ENCODE results near the gene NBEAL2.
A peak's percentile ranks its signal among the peaks of the same experiment; 100 is the strongest.
"Not testable (repeated sequence)": the region's sequence is repeated elsewhere in the genome, so short reads cannot be mapped to it uniquely, and the experiment has no call there.

The NBEAL2 gene

DNA sequence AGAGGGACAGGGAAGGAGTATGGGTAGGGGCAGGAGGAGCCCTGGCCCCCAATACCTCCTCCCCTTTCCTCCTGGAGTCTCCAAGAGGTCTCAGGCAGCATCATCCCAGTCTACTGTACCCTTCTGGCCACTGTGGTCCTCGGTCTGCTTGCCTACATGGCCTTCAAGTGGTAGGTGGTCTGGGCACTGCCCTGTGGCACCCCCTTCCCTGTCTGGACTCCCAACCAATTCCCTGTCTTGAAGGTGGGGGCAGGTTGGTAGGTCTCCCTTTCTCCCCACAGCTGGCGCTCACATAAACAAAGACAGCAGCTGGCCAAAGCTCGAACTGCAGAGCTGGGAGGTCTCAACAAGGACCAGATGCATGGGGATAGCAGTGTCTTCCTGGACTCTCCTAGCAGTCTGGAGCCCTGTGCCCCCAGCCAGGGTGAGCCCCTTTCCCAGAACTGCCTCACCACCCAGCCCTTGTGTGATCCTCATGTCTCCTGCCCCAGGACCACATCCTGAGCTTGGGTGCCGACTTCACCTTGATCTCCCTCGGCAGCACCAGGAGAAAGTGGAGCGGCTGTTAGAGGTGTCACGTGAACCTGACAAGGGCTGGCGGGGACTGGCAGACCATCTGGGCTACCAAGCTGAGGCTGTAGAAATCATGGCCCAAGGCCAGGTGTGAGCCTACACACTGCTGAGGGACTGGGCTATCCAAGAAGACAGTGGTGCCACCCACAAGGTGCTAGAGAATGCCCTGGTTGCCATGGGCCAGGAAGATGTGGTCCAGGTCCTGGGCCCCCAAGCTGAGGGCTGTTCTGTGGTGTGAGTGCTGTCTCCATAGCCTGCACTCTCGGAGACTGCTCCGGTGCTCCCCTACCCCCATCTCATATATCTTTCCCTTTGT is 33.1 kb downstream of the NBEAL2 start:
- no peak for DNase-seq (ENCODE audit: low spot score)

DNA sequence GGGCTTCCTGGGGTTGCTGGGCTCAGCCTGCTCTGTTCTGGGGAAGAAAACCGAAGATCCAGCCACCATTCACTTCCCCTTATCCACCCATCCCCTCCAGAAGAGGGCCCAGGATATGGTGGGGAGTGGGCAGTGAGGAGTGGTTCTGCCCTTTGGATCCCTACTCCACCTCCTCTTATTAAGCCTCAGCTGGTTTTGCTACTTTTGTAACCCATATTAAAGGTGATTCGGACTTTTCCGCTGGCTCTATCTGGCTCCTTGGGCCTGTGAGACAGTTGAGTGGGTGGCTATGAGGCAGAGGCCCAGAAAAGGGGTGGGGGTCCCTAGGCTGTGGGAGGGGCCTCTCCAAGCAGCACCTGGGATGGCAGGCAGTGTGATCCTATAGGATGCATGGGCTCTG is 33.8 kb downstream of the NBEAL2 start:
- DNase-seq (ENCODE audit: low spot score), result no peak

- DNase-seq (ENCODE audit: low spot score), result no peak
Measured at GRCh38 chr3:47014036-47014435, 34.6 kb downstream of the NBEAL2 start.

DNA sequence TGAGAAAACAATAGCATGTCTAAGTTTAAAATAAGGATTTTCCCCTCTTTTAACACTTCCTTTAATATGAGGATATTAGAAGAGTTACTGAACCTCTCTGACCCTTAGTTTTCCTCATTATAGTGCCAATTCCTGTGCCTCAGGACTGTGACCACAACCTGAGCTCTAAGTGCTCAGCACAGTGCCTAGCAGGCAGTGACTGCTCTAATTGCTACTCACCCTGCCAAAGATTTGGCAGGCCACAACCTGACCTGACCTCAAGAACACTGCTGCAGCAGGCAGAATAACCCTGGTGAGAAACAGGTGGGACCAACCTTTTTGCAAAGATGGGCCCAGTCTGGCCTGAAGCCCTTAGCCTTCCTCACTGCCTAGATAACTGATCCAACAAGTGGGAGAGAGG is 35.7 kb downstream of the NBEAL2 start:
- DNase-seq (ENCODE audit: low spot score), result no peak

- DNase-seq (ENCODE audit: low spot score), result no peak
Measured at GRCh38 chr3:47016086-47016933, 36.8 kb downstream of the NBEAL2 start.

DNA sequence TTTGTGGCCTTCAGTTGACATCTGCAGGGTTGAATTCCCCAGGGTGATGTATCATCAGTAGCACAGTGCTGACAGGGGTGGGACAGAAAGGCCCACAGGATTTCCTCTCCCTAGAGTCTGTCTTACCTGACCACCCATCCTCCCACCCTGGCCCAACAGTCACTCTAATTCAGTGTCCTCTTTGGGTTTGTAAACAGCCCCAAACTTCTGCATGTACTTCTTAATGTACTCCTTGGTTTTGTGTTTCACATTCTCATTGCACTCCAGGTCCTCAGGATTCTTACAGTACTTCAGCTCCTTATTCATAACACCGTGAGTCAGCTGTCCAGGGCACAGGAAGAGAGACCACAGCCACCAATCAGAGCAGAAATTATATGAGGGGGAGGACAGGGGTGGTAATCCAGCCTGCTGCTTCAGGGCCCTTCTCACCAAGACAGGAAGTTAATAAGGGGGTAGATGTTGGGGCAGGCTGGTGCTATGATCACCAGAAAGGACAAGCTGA is 37.5 kb downstream of the NBEAL2 start:
- DNase-seq (ENCODE audit: low spot score), result peak; percentile 70

- DNase-seq (ENCODE audit: low spot score), result no peak
Measured at GRCh38 chr3:47017504-47018268, 38.2 kb downstream of the NBEAL2 start.

DNA sequence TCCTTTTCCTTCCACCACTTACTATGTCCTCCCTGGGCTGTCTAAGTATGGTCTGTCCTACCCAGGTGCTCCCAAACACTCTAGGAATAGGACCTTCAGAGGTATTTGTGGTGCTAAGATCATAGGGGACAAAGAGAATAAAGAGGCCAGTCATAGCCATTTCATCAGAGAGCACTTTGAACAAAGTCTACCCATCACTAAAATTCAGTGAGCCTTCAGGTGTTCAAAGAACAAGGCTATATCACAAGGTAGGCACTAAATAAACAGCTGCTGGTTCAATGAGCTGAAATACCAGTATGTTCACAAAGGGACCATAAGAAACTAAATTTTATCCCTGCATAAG is 38.8 kb downstream of the NBEAL2 start:
- no peak for DNase-seq (ENCODE audit: low spot score)

- DNase-seq (ENCODE audit: low spot score), result no peak
Measured at GRCh38 chr3:47019201-47019600, 39.7 kb downstream of the NBEAL2 start.

DNA sequence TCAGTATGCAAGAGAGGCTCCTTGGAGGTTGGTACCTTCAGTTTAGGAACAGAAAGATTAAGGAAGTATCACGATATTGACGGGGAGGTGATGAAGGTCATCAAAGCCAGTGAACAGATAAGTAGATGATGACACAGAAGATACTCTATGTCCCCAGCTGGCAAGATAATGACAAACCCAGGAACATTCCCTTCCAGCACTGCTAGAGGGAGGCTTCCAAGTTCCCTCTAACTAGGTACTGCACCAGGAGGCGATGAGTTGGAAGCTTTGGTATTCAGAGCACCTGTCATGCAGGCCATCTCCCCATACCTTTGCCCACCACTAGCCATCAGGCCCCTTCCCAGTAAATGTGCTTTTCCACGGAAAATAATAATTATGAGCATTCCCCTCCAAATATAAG is 40.8 kb downstream of the NBEAL2 start:
- DNase-seq (ENCODE audit: low spot score), result no peak

GRCh38 chr3:47022641-47023071 is 43.2 kb downstream of the NBEAL2 start:
- DNase-seq (ENCODE audit: low spot score), result peak; percentile 20

GRCh38 chr3:47024932-47025331 is 45.5 kb downstream of the NBEAL2 start:
- no peak for DNase-seq (ENCODE audit: low spot score)

GRCh38 chr3:47026432-47026831 is 47.0 kb downstream of the NBEAL2 start:
- not testable (repeated sequence) for DNase-seq (ENCODE audit: low spot score)

DNA sequence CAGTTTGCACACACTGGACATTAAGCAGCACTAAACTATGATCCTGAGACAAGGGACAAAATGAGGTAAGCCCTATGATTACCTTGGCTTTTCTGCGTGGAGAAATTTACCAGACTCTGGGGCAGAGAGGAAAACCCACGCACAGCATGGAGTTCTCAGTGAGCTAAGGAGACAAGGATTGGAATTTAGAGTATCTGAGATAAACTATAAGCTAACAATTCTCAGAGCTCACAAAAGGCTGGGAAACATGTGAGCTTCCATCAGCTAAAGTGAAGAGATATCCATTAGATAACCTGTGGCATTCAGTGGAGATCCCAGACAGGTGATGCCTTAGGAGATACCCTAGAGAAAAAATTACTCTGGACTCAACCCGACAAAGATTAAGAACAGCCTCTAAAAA is 48.7 kb downstream of the NBEAL2 start:
- DNase-seq (ENCODE audit: low spot score), result no peak

DNA sequence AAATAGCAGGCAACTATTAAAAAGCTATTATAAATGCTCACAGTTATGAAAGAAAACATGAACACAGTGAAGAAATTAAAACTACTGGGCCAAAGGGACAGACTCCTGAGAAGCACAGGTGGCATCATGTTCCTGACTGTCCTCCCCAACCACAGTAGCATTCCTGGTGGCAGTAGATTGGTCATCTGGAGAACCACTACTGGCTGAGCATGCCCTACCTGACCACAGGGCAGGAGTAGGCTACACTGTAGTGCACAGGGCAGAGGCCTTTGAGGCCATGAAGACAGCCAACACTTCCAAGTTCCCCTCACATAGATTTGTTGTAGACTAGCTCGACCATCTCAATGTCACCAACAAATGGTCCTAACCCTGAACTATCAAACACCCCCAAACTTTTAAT is 49.2 kb downstream of the NBEAL2 start:
- DNase-seq (ENCODE audit: low spot score), result no peak

- not testable (repeated sequence) for DNase-seq (ENCODE audit: low spot score)
Measured at GRCh38 chr3:47031041-47031440, 51.6 kb downstream of the NBEAL2 start.

DNA sequence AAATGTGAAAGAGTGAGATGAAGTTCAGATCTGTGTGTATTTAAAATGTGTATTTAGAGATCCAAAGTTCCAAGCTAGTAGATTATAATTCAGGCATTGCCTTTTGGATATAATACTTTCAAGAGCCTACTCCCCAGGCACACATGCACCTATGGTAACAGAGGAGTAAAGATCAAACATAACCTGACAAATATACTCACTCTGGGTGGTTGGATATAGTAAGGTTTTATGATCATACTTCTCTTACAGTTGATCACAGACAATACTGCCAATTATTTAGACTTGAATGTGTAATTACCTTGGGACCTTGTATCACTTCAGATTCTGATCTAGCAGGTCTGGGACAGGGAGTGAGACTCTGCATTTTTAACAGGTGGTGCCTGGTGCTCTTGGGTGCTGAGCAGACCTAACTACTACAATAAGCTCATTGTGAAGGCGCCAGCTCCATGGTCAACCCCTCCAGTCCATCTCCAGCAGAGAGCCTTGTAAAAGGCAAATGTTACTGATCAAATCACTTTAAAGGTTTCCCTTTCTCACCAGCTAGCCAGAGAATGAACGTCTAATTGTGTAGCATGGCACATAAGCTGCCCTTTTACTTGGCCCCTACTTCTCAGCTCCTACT is 55.5 kb downstream of the NBEAL2 start:
- no peak for DNase-seq (ENCODE audit: low spot score)

DNA sequence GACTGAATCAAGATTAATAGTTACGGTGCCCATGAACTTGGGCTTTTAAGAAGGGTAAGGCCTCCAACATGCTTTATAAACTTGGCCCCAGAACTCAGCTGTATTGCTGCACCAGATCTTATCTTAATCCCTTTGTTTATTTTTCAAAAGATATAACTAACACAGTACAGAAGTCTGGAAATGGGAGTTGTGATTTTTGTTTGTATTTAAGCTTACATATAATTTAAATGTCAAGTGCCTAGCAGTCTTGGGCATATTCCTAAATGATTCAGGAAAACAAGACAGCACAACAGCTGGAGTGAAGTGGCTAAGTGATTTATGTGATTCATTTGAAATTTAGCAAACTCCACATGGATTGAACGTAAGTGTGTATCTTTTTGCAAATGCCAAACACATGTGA is 56.2 kb downstream of the NBEAL2 start:
- no peak for DNase-seq (ENCODE audit: low spot score)

- no peak for DNase-seq (ENCODE audit: low spot score)
Measured at GRCh38 chr3:47036145-47036544, 56.7 kb downstream of the NBEAL2 start.

GRCh38 chr3:47037302-47037701 is 57.8 kb downstream of the NBEAL2 start:
- DNase-seq (ENCODE audit: low spot score), result not testable (repeated sequence)

GRCh38 chr3:47041114-47041513 is 61.6 kb downstream of the NBEAL2 start:
- no peak for DNase-seq (ENCODE audit: low spot score)

Data from AG08396 (cell line).